HL-60 (cell line): Measurements from ENCODE around the gene LRRTM4.

Experiments used
- POLR2AphosphoS5 ChIP-seq: IDR thresholded peaks from 2 replicates; pipeline ENCODE4 v1.6.1; 2012; ENCODE audit warnings: low read depth
- TF ChIP-seq, protein P1 (sequence below): IDR thresholded peaks from one replicate; pipeline ENCODE4 v1.5.1; 2011; ENCODE audit warnings: low read length, control low read depth, inconsistent platforms; ENCODE audit not compliant: insufficient read depth

DNA sequence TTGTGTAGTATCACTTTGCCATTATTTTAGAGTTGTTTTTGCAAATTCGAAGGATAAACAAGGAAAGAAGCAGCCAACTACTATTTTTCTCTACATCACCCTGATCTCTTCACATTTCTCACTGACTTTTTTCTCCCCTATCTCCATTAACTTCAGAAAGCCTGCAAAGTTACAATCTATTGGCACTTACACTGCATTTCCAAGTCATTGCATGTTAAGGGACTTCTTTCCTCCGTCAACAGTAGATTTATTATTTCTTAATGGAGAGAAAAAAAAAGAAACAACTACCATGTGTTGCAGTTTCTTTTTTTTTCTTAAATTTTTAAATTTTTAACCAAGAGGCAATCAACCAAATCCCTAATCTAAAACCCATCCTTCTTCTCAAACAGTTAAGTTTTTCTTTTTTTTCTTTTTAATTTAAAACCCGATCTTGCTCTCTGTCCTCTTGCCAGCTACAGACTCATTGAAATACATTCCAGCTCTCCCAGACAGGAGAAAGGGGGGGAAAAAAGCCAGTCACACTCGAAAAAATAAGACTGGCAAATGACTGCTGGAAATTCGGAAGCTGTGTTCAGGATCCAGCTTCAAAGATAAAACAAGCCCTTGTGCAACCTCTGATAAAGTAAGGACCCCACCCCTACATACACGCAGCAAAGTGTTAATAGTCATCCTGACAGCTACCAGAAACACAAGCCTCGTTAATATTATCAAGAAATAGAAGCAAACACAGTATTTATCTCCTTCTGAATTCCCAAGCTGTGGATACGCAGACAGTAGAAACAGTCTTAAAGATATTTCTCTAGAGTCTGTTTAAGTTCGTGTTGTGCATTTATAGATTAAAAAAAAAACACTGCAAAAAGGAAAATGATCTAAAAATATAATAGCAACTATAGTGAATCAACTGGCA lies 1.3 kb downstream of the LRRTM4 start:
- TF ChIP-seq, protein P1, sequence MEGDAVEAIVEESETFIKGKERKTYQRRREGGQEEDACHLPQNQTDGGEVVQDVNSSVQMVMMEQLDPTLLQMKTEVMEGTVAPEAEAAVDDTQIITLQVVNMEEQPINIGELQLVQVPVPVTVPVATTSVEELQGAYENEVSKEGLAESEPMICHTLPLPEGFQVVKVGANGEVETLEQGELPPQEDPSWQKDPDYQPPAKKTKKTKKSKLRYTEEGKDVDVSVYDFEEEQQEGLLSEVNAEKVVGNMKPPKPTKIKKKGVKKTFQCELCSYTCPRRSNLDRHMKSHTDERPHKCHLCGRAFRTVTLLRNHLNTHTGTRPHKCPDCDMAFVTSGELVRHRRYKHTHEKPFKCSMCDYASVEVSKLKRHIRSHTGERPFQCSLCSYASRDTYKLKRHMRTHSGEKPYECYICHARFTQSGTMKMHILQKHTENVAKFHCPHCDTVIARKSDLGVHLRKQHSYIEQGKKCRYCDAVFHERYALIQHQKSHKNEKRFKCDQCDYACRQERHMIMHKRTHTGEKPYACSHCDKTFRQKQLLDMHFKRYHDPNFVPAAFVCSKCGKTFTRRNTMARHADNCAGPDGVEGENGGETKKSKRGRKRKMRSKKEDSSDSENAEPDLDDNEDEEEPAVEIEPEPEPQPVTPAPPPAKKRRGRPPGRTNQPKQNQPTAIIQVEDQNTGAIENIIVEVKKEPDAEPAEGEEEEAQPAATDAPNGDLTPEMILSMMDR = no peak
- no peak for TF ChIP-seq POLR2AphosphoS5
